ENCODE results near the gene TINAG.

DNA sequence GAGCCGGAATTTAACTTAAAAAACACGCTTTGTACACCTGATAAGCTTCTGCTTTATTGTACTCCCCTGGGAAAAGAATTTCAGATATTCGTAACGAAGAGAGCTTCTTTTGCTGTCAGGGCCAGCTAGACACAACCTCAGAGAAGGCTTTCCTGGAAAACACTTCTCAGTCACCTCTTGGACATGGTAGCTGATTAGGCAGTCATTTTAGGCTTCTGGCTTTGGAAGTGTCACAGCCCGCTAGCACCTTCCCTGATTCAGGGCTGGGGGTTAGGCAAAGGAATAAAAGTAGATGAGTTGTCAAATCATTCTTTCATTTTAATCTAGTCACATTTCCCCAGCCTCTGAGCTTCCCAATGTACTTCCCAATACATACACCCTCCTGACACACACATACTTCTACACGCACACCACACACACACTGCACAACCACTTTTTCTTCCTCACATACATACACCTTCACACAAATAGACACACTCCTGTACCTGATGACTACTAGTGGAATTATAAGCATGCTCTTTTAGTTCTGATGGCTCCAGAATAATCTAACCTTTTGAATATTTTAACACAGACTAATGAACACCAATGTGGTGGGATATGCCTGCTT lies 34.9 kb upstream of the TINAG start:
- TF ChIP-seq, protein P1, sequence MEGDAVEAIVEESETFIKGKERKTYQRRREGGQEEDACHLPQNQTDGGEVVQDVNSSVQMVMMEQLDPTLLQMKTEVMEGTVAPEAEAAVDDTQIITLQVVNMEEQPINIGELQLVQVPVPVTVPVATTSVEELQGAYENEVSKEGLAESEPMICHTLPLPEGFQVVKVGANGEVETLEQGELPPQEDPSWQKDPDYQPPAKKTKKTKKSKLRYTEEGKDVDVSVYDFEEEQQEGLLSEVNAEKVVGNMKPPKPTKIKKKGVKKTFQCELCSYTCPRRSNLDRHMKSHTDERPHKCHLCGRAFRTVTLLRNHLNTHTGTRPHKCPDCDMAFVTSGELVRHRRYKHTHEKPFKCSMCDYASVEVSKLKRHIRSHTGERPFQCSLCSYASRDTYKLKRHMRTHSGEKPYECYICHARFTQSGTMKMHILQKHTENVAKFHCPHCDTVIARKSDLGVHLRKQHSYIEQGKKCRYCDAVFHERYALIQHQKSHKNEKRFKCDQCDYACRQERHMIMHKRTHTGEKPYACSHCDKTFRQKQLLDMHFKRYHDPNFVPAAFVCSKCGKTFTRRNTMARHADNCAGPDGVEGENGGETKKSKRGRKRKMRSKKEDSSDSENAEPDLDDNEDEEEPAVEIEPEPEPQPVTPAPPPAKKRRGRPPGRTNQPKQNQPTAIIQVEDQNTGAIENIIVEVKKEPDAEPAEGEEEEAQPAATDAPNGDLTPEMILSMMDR (IDR thresholded peaks at IDR 0.05): no peak
- no peak for TF ChIP-seq POLR2AphosphoS5 (IDR thresholded peaks at IDR 0.05; ENCODE audit: insufficient read depth in 1 of 2, low read depth in 1 of 2)

Measured in vagina (tissue), 2 donors.